Measurements from ENCODE around the gene TMEM250. TPM values are rescaled to one million over a fixed set of nuclear protein-coding genes. Genes with fewer than 3 reads are reported as not detected.

Gene TMEM250
- total RNA-seq, 1 experiment from 2014 or later = 34.0 TPM

- Histone ChIP-seq H3K27me3 (ENCODE audit: control insufficient read depth, insufficient read depth, low read length) (no peaks in the 10 kb centered on the region), H3K4me1 (ENCODE audit: control insufficient read depth, insufficient read depth, low read length) (peaks cover 17% of the 10 kb centered on the region), H3K9me3 (ENCODE audit: control insufficient read depth, insufficient read depth, low read depth, low read length) (no peaks in the 10 kb centered on the region), H3K4me3 (ENCODE audit: low read depth in 2 of 2, low read length in 2 of 2) (no peak overlapping the region), H3K36me3 (ENCODE audit: control insufficient read depth, insufficient read depth, low read length) (no peaks in the 10 kb centered on the region), H3K27ac (ENCODE audit: low read length) (no peak overlapping the region)
- TF ChIP-seq, protein P1, sequence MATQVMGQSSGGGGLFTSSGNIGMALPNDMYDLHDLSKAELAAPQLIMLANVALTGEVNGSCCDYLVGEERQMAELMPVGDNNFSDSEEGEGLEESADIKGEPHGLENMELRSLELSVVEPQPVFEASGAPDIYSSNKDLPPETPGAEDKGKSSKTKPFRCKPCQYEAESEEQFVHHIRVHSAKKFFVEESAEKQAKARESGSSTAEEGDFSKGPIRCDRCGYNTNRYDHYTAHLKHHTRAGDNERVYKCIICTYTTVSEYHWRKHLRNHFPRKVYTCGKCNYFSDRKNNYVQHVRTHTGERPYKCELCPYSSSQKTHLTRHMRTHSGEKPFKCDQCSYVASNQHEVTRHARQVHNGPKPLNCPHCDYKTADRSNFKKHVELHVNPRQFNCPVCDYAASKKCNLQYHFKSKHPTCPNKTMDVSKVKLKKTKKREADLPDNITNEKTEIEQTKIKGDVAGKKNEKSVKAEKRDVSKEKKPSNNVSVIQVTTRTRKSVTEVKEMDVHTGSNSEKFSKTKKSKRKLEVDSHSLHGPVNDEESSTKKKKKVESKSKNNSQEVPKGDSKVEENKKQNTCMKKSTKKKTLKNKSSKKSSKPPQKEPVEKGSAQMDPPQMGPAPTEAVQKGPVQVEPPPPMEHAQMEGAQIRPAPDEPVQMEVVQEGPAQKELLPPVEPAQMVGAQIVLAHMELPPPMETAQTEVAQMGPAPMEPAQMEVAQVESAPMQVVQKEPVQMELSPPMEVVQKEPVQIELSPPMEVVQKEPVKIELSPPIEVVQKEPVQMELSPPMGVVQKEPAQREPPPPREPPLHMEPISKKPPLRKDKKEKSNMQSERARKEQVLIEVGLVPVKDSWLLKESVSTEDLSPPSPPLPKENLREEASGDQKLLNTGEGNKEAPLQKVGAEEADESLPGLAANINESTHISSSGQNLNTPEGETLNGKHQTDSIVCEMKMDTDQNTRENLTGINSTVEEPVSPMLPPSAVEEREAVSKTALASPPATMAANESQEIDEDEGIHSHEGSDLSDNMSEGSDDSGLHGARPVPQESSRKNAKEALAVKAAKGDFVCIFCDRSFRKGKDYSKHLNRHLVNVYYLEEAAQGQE (IDR thresholded peaks at IDR 0.05; ENCODE audit: insufficient read depth in 1 of 2, low read depth in 2 of 2, low read length in 1 of 2) = no peak
- TF ChIP-seq TCF7L2 (IDR thresholded peaks at IDR 0.05; ENCODE audit: low read depth, low read length) (no peak), SIN3A (IDR thresholded peaks at IDR 0.05; ENCODE audit: borderline replicate concordance, insufficient read depth, low read depth, low read length) (no peak), POLR2AphosphoS5 (IDR thresholded peaks at IDR 0.05; ENCODE audit: low read depth, low read length) (no peak)
- TF ChIP-seq, protein P2, sequence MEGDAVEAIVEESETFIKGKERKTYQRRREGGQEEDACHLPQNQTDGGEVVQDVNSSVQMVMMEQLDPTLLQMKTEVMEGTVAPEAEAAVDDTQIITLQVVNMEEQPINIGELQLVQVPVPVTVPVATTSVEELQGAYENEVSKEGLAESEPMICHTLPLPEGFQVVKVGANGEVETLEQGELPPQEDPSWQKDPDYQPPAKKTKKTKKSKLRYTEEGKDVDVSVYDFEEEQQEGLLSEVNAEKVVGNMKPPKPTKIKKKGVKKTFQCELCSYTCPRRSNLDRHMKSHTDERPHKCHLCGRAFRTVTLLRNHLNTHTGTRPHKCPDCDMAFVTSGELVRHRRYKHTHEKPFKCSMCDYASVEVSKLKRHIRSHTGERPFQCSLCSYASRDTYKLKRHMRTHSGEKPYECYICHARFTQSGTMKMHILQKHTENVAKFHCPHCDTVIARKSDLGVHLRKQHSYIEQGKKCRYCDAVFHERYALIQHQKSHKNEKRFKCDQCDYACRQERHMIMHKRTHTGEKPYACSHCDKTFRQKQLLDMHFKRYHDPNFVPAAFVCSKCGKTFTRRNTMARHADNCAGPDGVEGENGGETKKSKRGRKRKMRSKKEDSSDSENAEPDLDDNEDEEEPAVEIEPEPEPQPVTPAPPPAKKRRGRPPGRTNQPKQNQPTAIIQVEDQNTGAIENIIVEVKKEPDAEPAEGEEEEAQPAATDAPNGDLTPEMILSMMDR (IDR thresholded peaks at IDR 0.05) = no peak
- ChIA-PET CTCF (no interaction called here), POLR2A (no interaction called here)
- no TSS peak for BruUV-seq (replicated peaks)
- ATAC-seq (no peak), DNase-seq (ENCODE audit: low read depth, low spot score) (no peak)
- in situ Hi-C loops (cut with HindIII; ENCODE audit: low pct_unique_long_range_greater_than_20kb, low sequenced_read_pairs) (no loop called here), intact Hi-C loops (cut with micrococcal nuclease; ENCODE audit: unreplicated experiment) (no loop called here)
These were observed 11.3 kb downstream of the TMEM250 start for GRCh38 chr9:136107155-136107952.

DNA sequence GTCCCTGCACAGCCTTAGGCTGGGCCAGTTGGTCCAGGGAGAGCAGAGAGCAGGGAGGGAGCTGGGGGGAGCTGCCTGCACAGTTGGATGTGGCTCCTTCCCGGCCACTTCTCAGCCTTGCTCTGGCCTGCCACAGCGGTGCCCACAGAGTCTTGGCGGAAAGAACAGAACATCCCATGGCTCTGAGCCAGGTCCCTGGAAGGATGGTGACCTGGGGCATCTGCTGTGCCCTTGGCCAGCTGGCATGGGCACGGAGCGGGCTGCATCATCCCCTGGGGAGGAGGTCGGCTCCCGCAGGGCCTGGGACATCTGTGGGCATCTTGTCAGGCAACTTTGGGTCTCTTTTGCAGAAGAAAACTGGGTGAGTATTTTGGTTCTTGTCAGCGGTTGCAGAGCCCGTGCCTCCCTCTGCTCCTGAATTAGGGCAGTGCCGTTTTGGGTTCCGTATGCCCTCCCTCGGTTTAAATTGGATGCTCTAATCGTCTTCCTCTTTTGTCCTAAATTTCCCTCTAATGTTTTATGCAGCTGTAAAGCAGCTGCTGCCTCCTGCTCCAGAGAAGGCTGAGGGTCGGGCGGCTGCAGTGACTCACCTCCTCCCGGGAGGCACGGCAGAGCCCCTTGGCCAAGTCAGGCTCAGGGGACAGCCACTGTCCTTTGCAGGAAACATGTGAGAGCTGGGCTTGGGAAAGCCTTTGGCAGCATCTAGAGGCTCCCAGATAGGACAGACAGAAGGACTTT, 13.1 kb downstream of the TMEM250 start:
- no peaks in the 10 kb centered on the region for H3K9me3 ChIP-seq (ENCODE audit: control insufficient read depth, insufficient read depth, low read depth, low read length)
- TF ChIP-seq SIN3A (IDR thresholded peaks at IDR 0.05; ENCODE audit: borderline replicate concordance, insufficient read depth, low read depth, low read length) = no peak
- TF ChIP-seq, protein P2 (IDR thresholded peaks at IDR 0.05) = no peak
- TF ChIP-seq, protein P1 (IDR thresholded peaks at IDR 0.05; ENCODE audit: insufficient read depth in 1 of 2, low read depth in 2 of 2, low read length in 1 of 2) = no peak
- no peak for TF ChIP-seq POLR2AphosphoS5 (IDR thresholded peaks at IDR 0.05; ENCODE audit: low read depth, low read length)
- no peak for TF ChIP-seq TCF7L2 (IDR thresholded peaks at IDR 0.05; ENCODE audit: low read depth, low read length)
- intact Hi-C loops (cut with micrococcal nuclease; ENCODE audit: unreplicated experiment) (no loop called here), in situ Hi-C loops (cut with HindIII; ENCODE audit: low pct_unique_long_range_greater_than_20kb, low sequenced_read_pairs) (no loop called here)
- no peak overlapping the region for H3K27ac ChIP-seq (ENCODE audit: low read length)
- no peaks in the 10 kb centered on the region for H3K27me3 ChIP-seq (ENCODE audit: control insufficient read depth, insufficient read depth, low read length)
- no peak overlapping the region for H3K4me3 ChIP-seq (ENCODE audit: low read depth in 2 of 2, low read length in 2 of 2)
- peaks cover 20% of the 10 kb centered on the region for H3K4me1 ChIP-seq (ENCODE audit: control insufficient read depth, insufficient read depth, low read length)
- POLR2A ChIA-PET = no interaction called here
- no peaks in the 10 kb centered on the region for H3K36me3 ChIP-seq (ENCODE audit: control insufficient read depth, insufficient read depth, low read length)
- DNase-seq (ENCODE audit: low read depth, low spot score) = no peak
- BruUV-seq (replicated peaks) = no TSS peak
- ATAC-seq = no peak
- CTCF ChIA-PET = no interaction called here

All from Panc1 (cell line).